GM21515 (cell line): ENCODE measurements around the gene AOPEP.
"Not testable (repeated sequence)": the region's sequence is repeated elsewhere in the genome, so short reads cannot be mapped to it uniquely, and the experiment has no call there.

Experiments used
- ATAC-seq: cut with Tn5 transposase; IDR thresholded peaks from one replicate; pipeline ENCODE4 v1.9.1; 2021; ENCODE audit not compliant: unreplicated experiment

The AOPEP gene

GRCh38 chr9:94843134-94843533 lies 116.6 kb downstream of the AOPEP start:
- ATAC-seq = no peak

GRCh38 chr9:94846739-94847138 lies 120.2 kb downstream of the AOPEP start:
- no peak for ATAC-seq

GRCh38 chr9:94847486-94847885 lies 121.0 kb downstream of the AOPEP start:
- no peak for ATAC-seq

GRCh38 chr9:94848791-94849190 lies 122.3 kb downstream of the AOPEP start:
- not testable (repeated sequence) for ATAC-seq

- ATAC-seq = no peak
Observed at GRCh38 chr9:94850540-94851434, 124.3 kb downstream of the AOPEP start.

- ATAC-seq = no peak
Observed at GRCh38 chr9:94851467-94851866, 125.0 kb downstream of the AOPEP start.

- no peak for ATAC-seq
Observed at GRCh38 chr9:94851892-94852291, 125.4 kb downstream of the AOPEP start.

GRCh38 chr9:94852373-94852772 lies 125.9 kb downstream of the AOPEP start:
- ATAC-seq = no peak

GRCh38 chr9:94853887-94854286 lies 127.4 kb downstream of the AOPEP start:
- no peak for ATAC-seq

- ATAC-seq = no peak
Observed at GRCh38 chr9:94855903-94856302, 129.4 kb downstream of the AOPEP start.

- ATAC-seq = no peak
Observed at GRCh38 chr9:94857791-94858190, 131.3 kb downstream of the AOPEP start.

- no peak for ATAC-seq
Observed at GRCh38 chr9:94859226-94859625, 132.7 kb downstream of the AOPEP start.

- ATAC-seq = no peak
Observed at GRCh38 chr9:94859891-94860290, 133.4 kb downstream of the AOPEP start.

GRCh38 chr9:94860678-94861588 lies 134.4 kb downstream of the AOPEP start:
- ATAC-seq = peak; percentile 88

- ATAC-seq = no peak
Observed at GRCh38 chr9:94861589-94862272, 135.2 kb downstream of the AOPEP start.

GRCh38 chr9:94864196-94864595 lies 137.7 kb downstream of the AOPEP start:
- no peak for ATAC-seq

- ATAC-seq = no peak
Observed at GRCh38 chr9:94864862-94865509, 138.5 kb downstream of the AOPEP start.

GRCh38 chr9:94865582-94866452 lies 139.3 kb downstream of the AOPEP start:
- ATAC-seq = no peak

GRCh38 chr9:94866770-94867169 lies 140.3 kb downstream of the AOPEP start:
- ATAC-seq = no peak
